HG02885 (cell line): Measurements from ENCODE around the gene EHD2.
"Not testable (repeated sequence)": the region's sequence is repeated elsewhere in the genome, so short reads cannot be mapped to it uniquely, and the experiment has no call there.

Experiments used
- ATAC-seq: cut with Tn5 transposase; IDR thresholded peaks from one replicate; pipeline ENCODE4 v1.9.1; 2021; ENCODE audit warnings: mild to moderate bottlenecking; ENCODE audit not compliant: unreplicated experiment, poor library complexity

The EHD2 gene

GRCh38 chr19:47713046-47714021 lies at the start of gene EHD2:
Gene EHD2, plus strand, starts transcription at chr19:47713422. Its CDS starts 3,191 bp downstream, at chr19:47716613.
- no peak for ATAC-seq

- no peak for ATAC-seq
Measured at GRCh38 chr19:47663435-47663910, 49.7 kb upstream of the EHD2 start.

GRCh38 chr19:47663911-47664771 lies 49.1 kb upstream of the EHD2 start:
- ATAC-seq = no peak

- ATAC-seq = not testable (repeated sequence)
Measured at GRCh38 chr19:47668556-47668955, 44.7 kb upstream of the EHD2 start.

GRCh38 chr19:47670736-47671135 lies 42.5 kb upstream of the EHD2 start:
- ATAC-seq = no peak

GRCh38 chr19:47671499-47671898 lies 41.7 kb upstream of the EHD2 start:
- ATAC-seq = no peak

- no peak for ATAC-seq
Measured at GRCh38 chr19:47673426-47673825, 39.8 kb upstream of the EHD2 start.

- ATAC-seq = no peak
Measured at GRCh38 chr19:47674548-47674947, 38.7 kb upstream of the EHD2 start.

GRCh38 chr19:47675271-47675670 lies 38.0 kb upstream of the EHD2 start:
- no peak for ATAC-seq

- ATAC-seq = no peak
Measured at GRCh38 chr19:47675859-47676258, 37.4 kb upstream of the EHD2 start.

- no peak for ATAC-seq
Measured at GRCh38 chr19:47676811-47677210, 36.4 kb upstream of the EHD2 start.

GRCh38 chr19:47679251-47679900 lies 33.8 kb upstream of the EHD2 start:
- no peak for ATAC-seq

- ATAC-seq = no peak
Measured at GRCh38 chr19:47679922-47680857, 33.0 kb upstream of the EHD2 start.

GRCh38 chr19:47680858-47681332 lies 32.3 kb upstream of the EHD2 start:
- ATAC-seq = no peak

GRCh38 chr19:47681388-47681787 lies 31.8 kb upstream of the EHD2 start:
- no peak for ATAC-seq

- no peak for ATAC-seq
Measured at GRCh38 chr19:47681936-47682335, 31.3 kb upstream of the EHD2 start.

- ATAC-seq = no peak
Measured at GRCh38 chr19:47682939-47683338, 30.3 kb upstream of the EHD2 start.

- no peak for ATAC-seq
Measured at GRCh38 chr19:47686679-47687450, 26.4 kb upstream of the EHD2 start.
